PFSK-1 (cell line): ENCODE results near the gene TMEM72.

ENCODE experiments used
- FOXP2 ChIP-seq: optimal IDR thresholded peaks from 2 replicates; pipeline ENCODE3; 2011; ENCODE audit warnings: borderline replicate concordance, control low read depth, inconsistent platforms; ENCODE audit not compliant: insufficient read depth; ENCODE audit errors: extremely low read length, extremely low read depth
- POLR2AphosphoS5 ChIP-seq: IDR thresholded peaks from 2 replicates; pipeline ENCODE4 v1.6.1; 2012; ENCODE audit warnings: low read depth, mild to moderate bottlenecking, control low read depth, low read length, moderate library complexity
- REST ChIP-seq, 2 experiments: IDR thresholded peaks; 2 replicates each; pipeline versions ENCODE4 v1.6.1 to v1.8.0; 2011 to 2012; ENCODE audit warnings: low read depth in 2 of 2, low read length in 2 of 2, control low read depth in 1 of 2, inconsistent platforms in 1 of 2, mild to moderate bottlenecking in 1 of 2, moderate library complexity in 1 of 2; ENCODE audit not compliant: insufficient read depth in 1 of 2
- SIN3A ChIP-seq: IDR thresholded peaks from 2 replicates; pipeline ENCODE4 v1.6.1; 2012; ENCODE audit warnings: mild to moderate bottlenecking, low read length, moderate library complexity, borderline replicate concordance; ENCODE audit not compliant: insufficient read depth
- TAF1 ChIP-seq: IDR thresholded peaks from 2 replicates; pipeline ENCODE4 v1.6.1; 2012; ENCODE audit warnings: low read length, control low read depth, borderline replicate concordance; ENCODE audit not compliant: insufficient read depth

Gene TMEM72

DNA sequence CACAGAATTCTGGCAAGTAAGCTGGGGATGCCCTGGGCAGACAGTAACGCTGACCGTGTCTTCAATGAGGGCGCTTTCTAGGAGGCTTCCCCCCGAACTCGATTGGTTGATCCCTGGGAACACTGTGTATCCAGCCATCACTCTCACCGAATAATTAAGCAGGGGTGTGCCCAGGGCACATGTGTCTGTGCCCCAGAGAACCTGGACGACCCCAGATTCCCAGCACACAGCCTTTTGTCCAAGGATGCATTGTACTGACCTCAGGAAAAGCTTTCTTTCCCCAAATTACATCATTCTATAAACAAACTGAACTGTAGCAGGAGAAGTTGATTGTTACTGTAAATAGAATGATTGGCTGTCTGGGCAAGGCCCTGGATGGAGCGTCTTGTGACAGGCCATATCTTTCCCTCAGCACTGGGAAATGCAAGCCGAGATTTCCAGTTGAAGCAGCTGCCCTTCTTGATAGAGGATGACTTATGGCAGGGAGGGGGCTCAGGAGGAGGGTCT is 74.1 kb downstream of the TMEM72 start:
- TF ChIP-seq REST (IDR thresholded peaks at IDR 0.05; ENCODE audit: insufficient read depth in 1 of 2, low read depth in 2 of 2, low read length in 2 of 2) (no peak), TAF1 (no peak), POLR2AphosphoS5 (no peak), SIN3A (no peak), FOXP2 (no peak)

DNA sequence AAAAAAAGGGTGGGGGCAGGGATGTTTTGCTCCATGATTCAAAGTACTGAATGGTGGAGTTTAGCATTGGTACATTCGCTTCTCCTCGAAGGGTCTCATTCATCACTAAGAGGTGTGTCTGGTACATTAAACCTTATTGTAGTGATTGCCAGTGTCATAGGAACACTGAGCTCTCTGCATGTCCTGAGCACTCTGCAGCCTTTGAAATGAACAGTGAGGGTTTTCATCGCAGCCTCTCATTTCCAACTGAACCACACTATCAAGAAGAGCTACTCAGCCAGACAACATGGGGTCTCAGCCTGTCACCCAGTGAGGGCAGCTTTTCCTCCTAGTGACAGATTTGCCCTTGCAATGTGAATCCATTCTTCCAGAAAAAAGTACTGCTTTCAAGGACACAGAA is 75.0 kb downstream of the TMEM72 start:
- TF ChIP-seq POLR2AphosphoS5 (no peak), SIN3A (no peak), FOXP2 (no peak), REST (IDR thresholded peaks at IDR 0.05; ENCODE audit: insufficient read depth in 1 of 2, low read depth in 2 of 2, low read length in 2 of 2) (no peak), TAF1 (no peak)
